Loucy (cell line): ENCODE data around the gene CPA4.

Experiments used
- H2AFZ ChIP-seq: fragments of 200-600 bp; sonication (generic); 2 replicates; pipeline ENCODE4 v1.6.0; 2016; ENCODE audit warnings: antibody characterized with exemption, mild to moderate bottlenecking, low read length, moderate library complexity
- H3F3A ChIP-seq: fragments of 200-600 bp; 2 replicates; pipeline ENCODE4 v1.6.0; 2016; ENCODE audit warnings: antibody characterized with exemption, low read depth, mild to moderate bottlenecking
- H3K27me3 ChIP-seq: fragments of 200-600 bp; sonication (generic); 2 replicates; pipeline ENCODE4 v1.6.1; 2014; ENCODE audit warnings: low read length, mild to moderate bottlenecking; ENCODE audit not compliant: insufficient read depth, poor library complexity, severe bottlenecking
- H3K36me3 ChIP-seq: fragments of 200-600 bp; sonication (generic); 2 replicates; pipeline ENCODE4 v1.6.1; 2016; ENCODE audit warnings: low read length; ENCODE audit not compliant: insufficient read depth
- H3K4me1 ChIP-seq: fragments of 200-600 bp; sonication (generic); 2 replicates; pipeline ENCODE4 v1.5.1; 2014; ENCODE audit warnings: low read length, mild to moderate bottlenecking; ENCODE audit not compliant: insufficient read depth, poor library complexity, severe bottlenecking
- H3K4me2 ChIP-seq: fragments of 200-600 bp; sonication (generic); 2 replicates; pipeline ENCODE4 v1.6.0; 2014; ENCODE audit warnings: antibody characterized with exemption, low read length, low read depth, mild to moderate bottlenecking; ENCODE audit not compliant: poor library complexity, severe bottlenecking
- H3K4me3 ChIP-seq: fragments of 200-600 bp; sonication (generic); 2 replicates; pipeline ENCODE4 v1.5.1; 2014; ENCODE audit warnings: low read length, mild to moderate bottlenecking, mixed read lengths; ENCODE audit not compliant: poor library complexity, severe bottlenecking
- H3K79me2 ChIP-seq: fragments of 200-600 bp; sonication (generic); 2 replicates; pipeline ENCODE4 v1.6.1; 2014; ENCODE audit warnings: low read length; ENCODE audit not compliant: insufficient read depth
- H3K9ac ChIP-seq: fragments of 200-600 bp; sonication (generic); 2 replicates; pipeline ENCODE4 v1.6.0; 2014; ENCODE audit warnings: mild to moderate bottlenecking, low read depth, low read length, moderate library complexity; ENCODE audit not compliant: poor library complexity, severe bottlenecking
- H3K9me2 ChIP-seq: fragments of 200-600 bp; sonication (generic); replicated peaks from 2 replicates; pipeline ENCODE4 v1.6.1; 2016; ENCODE audit warnings: low read depth, low read length, mixed read lengths
- H3K9me3 ChIP-seq: fragments of 200-600 bp; sonication (generic); 2 replicates; pipeline ENCODE4 v1.6.1; 2014; ENCODE audit warnings: mild to moderate bottlenecking, antibody characterized with exemption, low read length, low read depth; ENCODE audit not compliant: insufficient read depth
- H4K20me1 ChIP-seq: fragments of 200-600 bp; sonication (generic); 2 replicates; pipeline ENCODE4 v1.6.0; 2014; ENCODE audit warnings: antibody characterized with exemption, low read length, mild to moderate bottlenecking; ENCODE audit not compliant: insufficient read depth, poor library complexity, severe bottlenecking
- EZH2phosphoT487 ChIP-seq: fragments of 200-600 bp; IDR thresholded peaks from 2 replicates; pipeline ENCODE4 v1.6.1; 2018; ENCODE audit warnings: antibody characterized with exemption, mild to moderate bottlenecking, moderate library complexity, borderline replicate concordance
- TF ChIP-seq, protein P1 (sequence below): fragments of 200-600 bp; sonication (generic); conservative IDR thresholded peaks from 2 replicates; pipeline ENCODE4 v1.5.1; 2014; ENCODE audit warnings: mild to moderate bottlenecking, antibody characterized with exemption, low read length

CPA4 gene

DNA sequence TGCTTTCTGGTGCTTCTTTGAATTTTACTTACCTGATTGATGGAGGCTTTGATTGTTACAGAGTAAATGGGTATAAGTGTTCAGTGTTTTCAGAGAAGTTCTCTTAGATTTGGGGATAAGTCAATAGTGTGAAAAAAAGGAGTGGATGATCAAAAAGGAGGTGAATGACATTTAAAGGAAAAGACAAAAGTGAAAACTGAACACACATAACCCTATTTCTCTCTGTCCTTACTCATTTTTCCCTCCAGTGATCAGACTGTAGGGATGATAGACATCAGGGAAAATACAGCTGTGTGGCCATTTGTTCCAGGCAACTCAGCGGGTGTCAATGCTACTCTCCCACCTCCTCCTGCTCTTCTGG is 26.0 kb upstream of the CPA4 start:
- Histone ChIP-seq H3K9me2 (no peaks in the 10 kb centered on the region), H3K4me2 (no peak overlapping the region), H3K27me3 (no peaks in the 10 kb centered on the region), H3K36me3 (no peaks in the 10 kb centered on the region), H3K9me3 (no peaks in the 10 kb centered on the region), H3F3A (no peaks in the 10 kb centered on the region), H3K79me2 (no peaks in the 10 kb centered on the region), H3K4me3 (no peak overlapping the region), H3K9ac (no peak overlapping the region), H4K20me1 (no peaks in the 10 kb centered on the region), H3K4me1 (peaks cover 35% of the 10 kb centered on the region), H2AFZ (no peak overlapping the region)
- TF ChIP-seq, protein P1, sequence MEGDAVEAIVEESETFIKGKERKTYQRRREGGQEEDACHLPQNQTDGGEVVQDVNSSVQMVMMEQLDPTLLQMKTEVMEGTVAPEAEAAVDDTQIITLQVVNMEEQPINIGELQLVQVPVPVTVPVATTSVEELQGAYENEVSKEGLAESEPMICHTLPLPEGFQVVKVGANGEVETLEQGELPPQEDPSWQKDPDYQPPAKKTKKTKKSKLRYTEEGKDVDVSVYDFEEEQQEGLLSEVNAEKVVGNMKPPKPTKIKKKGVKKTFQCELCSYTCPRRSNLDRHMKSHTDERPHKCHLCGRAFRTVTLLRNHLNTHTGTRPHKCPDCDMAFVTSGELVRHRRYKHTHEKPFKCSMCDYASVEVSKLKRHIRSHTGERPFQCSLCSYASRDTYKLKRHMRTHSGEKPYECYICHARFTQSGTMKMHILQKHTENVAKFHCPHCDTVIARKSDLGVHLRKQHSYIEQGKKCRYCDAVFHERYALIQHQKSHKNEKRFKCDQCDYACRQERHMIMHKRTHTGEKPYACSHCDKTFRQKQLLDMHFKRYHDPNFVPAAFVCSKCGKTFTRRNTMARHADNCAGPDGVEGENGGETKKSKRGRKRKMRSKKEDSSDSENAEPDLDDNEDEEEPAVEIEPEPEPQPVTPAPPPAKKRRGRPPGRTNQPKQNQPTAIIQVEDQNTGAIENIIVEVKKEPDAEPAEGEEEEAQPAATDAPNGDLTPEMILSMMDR, result no peak
- TF ChIP-seq EZH2phosphoT487, result no peak

DNA sequence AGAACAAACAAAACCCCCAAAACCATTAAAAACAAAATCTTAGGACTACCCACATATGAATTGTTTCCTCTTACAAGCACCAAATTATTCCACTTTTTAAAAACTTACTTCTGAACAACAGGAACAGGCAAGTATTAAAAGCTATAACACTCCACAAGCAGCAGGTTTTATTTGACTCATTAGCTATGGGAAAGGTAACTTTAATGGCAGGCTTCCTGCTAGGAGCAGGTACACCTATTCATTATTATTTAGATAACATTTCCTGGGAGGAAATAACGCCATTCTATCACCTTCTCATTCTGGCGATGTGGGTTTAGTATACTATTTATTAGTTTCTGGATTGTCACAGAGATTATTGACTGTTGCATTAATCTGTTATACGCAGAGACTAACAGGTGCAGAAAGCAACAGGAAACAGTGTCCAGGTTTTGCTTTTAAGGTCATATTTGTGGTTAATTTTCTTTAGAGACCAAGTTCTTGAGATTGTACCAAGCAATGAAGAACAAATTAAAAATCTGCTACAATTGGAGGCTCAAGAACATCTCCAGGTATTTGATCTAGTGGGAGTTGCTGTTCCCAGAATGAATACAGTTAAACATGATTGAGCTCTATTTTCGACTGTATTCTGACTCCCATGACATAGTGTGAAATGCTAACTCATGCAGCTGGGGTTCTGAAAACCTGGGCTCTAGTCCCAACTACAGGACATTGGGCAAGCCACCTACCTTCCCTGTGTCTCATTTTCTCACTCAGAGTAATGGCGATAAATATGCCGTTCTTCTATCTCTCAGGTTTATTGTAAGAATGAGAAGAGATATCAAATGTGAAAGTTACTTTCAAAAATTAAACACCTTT is 24.3 kb upstream of the CPA4 start:
- no peak overlapping the region for H3K9ac ChIP-seq
- H3K4me2 ChIP-seq, result peak overlapping the region; percentile 19
- peaks cover 39% of the 10 kb centered on the region for H3K4me1 ChIP-seq
- H3K27me3 ChIP-seq, result no peaks in the 10 kb centered on the region
- H3K9me2 ChIP-seq, result no peaks in the 10 kb centered on the region
- H3K4me3 ChIP-seq, result no peak overlapping the region
- no peaks in the 10 kb centered on the region for H3K9me3 ChIP-seq
- no peaks in the 10 kb centered on the region for H4K20me1 ChIP-seq
- H3F3A ChIP-seq, result no peaks in the 10 kb centered on the region
- no peaks in the 10 kb centered on the region for H3K79me2 ChIP-seq
- TF ChIP-seq, protein P1, result no peak
- no peak for TF ChIP-seq EZH2phosphoT487
- no peaks in the 10 kb centered on the region for H3K36me3 ChIP-seq
- no peak overlapping the region for H2AFZ ChIP-seq

DNA sequence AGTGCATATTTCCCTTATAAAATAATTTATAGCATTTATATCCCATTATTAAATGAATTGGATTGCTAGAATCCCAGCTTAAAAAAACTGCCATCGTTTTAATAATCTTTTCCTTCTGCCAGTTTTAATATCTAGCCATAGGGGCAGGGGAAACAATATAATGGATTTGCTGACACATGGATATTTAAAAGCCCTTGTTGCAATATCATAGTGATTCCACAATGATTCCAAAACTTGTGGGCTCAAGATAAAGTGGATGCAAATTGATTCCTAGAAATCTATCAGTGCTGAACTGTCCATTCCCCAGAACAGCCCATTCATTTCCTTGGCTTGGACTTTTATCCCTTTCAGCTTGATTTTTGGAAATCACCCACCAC is 23.7 kb upstream of the CPA4 start:
- Histone ChIP-seq H3K9me2 (no peaks in the 10 kb centered on the region), H3K9me3 (no peaks in the 10 kb centered on the region), H4K20me1 (no peaks in the 10 kb centered on the region), H3K4me2 (no peak overlapping the region), H3K79me2 (no peaks in the 10 kb centered on the region), H3F3A (no peaks in the 10 kb centered on the region), H3K27me3 (no peaks in the 10 kb centered on the region), H3K36me3 (no peaks in the 10 kb centered on the region), H3K4me1 (peaks cover 42% of the 10 kb centered on the region), H2AFZ (no peak overlapping the region), H3K4me3 (no peak overlapping the region), H3K9ac (no peak overlapping the region)
- TF ChIP-seq, protein P1, result no peak
- TF ChIP-seq EZH2phosphoT487, result no peak
